ENCODE data around the gene POC1B. TPM values are rescaled to one million over a fixed set of nuclear protein-coding genes. Genes with fewer than 3 reads are reported as not detected.

POC1B gene
- total and polyA plus RNA-seq, 2 donors (not counting 3 experiments of a cell fraction or from before 2014, with no cell fraction given): 7.1 to 18.2 TPM

GRCh38 chr12:89506050-89506449 lies 19.8 kb downstream of the POC1B start:
- ChIA-PET POLR2A (no interaction called here), CTCF (interaction anchor here (1.3 kb wide), 1 partner anchor 18 kb away, joined by 3 read pairs; no protein-coding TSS in a partner anchor)
- Histone ChIP-seq H3K4me3 (replicated peaks in 1 of 3; ENCODE audit: insufficient read depth in 1 of 3, low read depth in 1 of 3, low read length in 3 of 3) (no peak overlapping the region), H4K20me1 (replicated peaks; ENCODE audit: control insufficient read depth, extremely low read depth, insufficient read depth, low read length) (no peaks in the 10 kb centered on the region), H3K27me3 (ENCODE audit: control insufficient read depth in 2 of 2, insufficient read depth in 2 of 2, low read length in 2 of 2) (no peaks in the 10 kb centered on the region), H3K9me3 (replicated peaks; ENCODE audit: control insufficient read depth, insufficient read depth, low read length) (no peaks in the 10 kb centered on the region), H3K4me1 (ENCODE audit: control insufficient read depth, extremely low read depth, insufficient read depth, low read length) (peaks cover 14% of the 10 kb centered on the region), H2AFZ (ENCODE audit: low read depth, low read length) (no peak overlapping the region), H3K4me2 (ENCODE audit: insufficient read depth, low read length) (no peak overlapping the region), H3K27ac (ENCODE audit: insufficient read depth, low read depth, low read length) (no peak overlapping the region), H3K79me2 (ENCODE audit: control insufficient read depth, insufficient read depth, low read length) (no peaks in the 10 kb centered on the region), H3K36me3 (ENCODE audit: control insufficient read depth in 2 of 2, extremely low read depth in 1 of 2, insufficient read depth in 2 of 2, low read length in 2 of 2) (no peaks in the 10 kb centered on the region), H3K9ac (replicated peaks; ENCODE audit: extremely low read depth, insufficient read depth, low read length) (no peak overlapping the region), H3K9me1 (replicated peaks; ENCODE audit: control insufficient read depth, extremely low read depth, insufficient read depth, low read length) (no peaks in the 10 kb centered on the region)
- dilution Hi-C loops (cut with MboI; ENCODE audit: extremely low pct_ligation_motif_present, low sequenced_read_pairs): no loop called here
- DNase-seq (ENCODE audit: low read depth, low spot score) (no peak), FAIRE-seq (no peak)
- intact Hi-C loops (cut with micrococcal nuclease): no loop called here
- TF ChIP-seq POLR2AphosphoS5 (IDR thresholded peaks at IDR 0.05; ENCODE audit: insufficient read depth, low read depth, low read length) (no peak), POLR2A (IDR thresholded peaks at IDR 0.05; ENCODE audit: low read depth, low read length) (no peak), MYC (IDR thresholded peaks at IDR 0.05; ENCODE audit: low read depth, low read length) (no peak), GATA2 (IDR thresholded peaks at IDR 0.05; ENCODE audit: insufficient read depth, insufficient read length, low read depth, low read length) (no peak), EZH2 (IDR thresholded peaks at IDR 0.05; ENCODE audit: borderline replicate concordance, low read depth, low read length, severe bottlenecking) (no peak)
- BruUV-seq (replicated peaks): no TSS peak

- Histone ChIP-seq H3K4me1 (ENCODE audit: control insufficient read depth, extremely low read depth, insufficient read depth, low read length) (peaks cover 14% of the 10 kb centered on the region), H3K4me3 (replicated peaks in 1 of 3; ENCODE audit: insufficient read depth in 1 of 3, low read depth in 1 of 3, low read length in 3 of 3) (no peak overlapping the region), H3K27me3 (ENCODE audit: control insufficient read depth in 2 of 2, insufficient read depth in 2 of 2, low read length in 2 of 2) (no peaks in the 10 kb centered on the region), H3K79me2 (ENCODE audit: control insufficient read depth, insufficient read depth, low read length) (no peaks in the 10 kb centered on the region), H4K20me1 (replicated peaks; ENCODE audit: control insufficient read depth, extremely low read depth, insufficient read depth, low read length) (no peaks in the 10 kb centered on the region), H3K36me3 (ENCODE audit: control insufficient read depth in 2 of 2, extremely low read depth in 1 of 2, insufficient read depth in 2 of 2, low read length in 2 of 2) (no peaks in the 10 kb centered on the region), H3K9ac (replicated peaks; ENCODE audit: extremely low read depth, insufficient read depth, low read length) (no peak overlapping the region), H3K9me1 (replicated peaks; ENCODE audit: control insufficient read depth, extremely low read depth, insufficient read depth, low read length) (no peaks in the 10 kb centered on the region), H3K27ac (ENCODE audit: insufficient read depth, low read depth, low read length) (no peak overlapping the region), H3K9me3 (replicated peaks; ENCODE audit: control insufficient read depth, insufficient read depth, low read length) (no peaks in the 10 kb centered on the region), H3K4me2 (ENCODE audit: insufficient read depth, low read length) (no peak overlapping the region), H2AFZ (ENCODE audit: low read depth, low read length) (no peak overlapping the region)
- no peak for FAIRE-seq
- intact Hi-C loops (cut with micrococcal nuclease): no loop called here
- BruUV-seq (replicated peaks): no TSS peak
- dilution Hi-C loops (cut with MboI; ENCODE audit: extremely low pct_ligation_motif_present, low sequenced_read_pairs): no loop called here
- no peak for DNase-seq (ENCODE audit: low read depth, low spot score)
- CTCF ChIA-PET: interaction anchor here (0.8 to 1.3 kb wide), 2 partner anchors 8 to 19 kb away, joined by 3 read pairs; no protein-coding TSS in a partner anchor
- POLR2A ChIA-PET: no interaction called here
- TF ChIP-seq JUN (IDR thresholded peaks at IDR 0.05; ENCODE audit: borderline replicate concordance, insufficient read depth, insufficient read length, low read depth): no peak
- TF ChIP-seq GATA2 (IDR thresholded peaks at IDR 0.05; ENCODE audit: insufficient read depth, insufficient read length, low read depth, low read length): no peak
- no peak for TF ChIP-seq CTCF (IDR thresholded peaks at IDR 0.05; ENCODE audit: extremely low read depth in 1 of 2, insufficient read depth in 1 of 2, low read depth in 1 of 2, low read length in 2 of 2)
- no peak for TF ChIP-seq EZH2 (IDR thresholded peaks at IDR 0.05; ENCODE audit: borderline replicate concordance, low read depth, low read length, severe bottlenecking)
- TF ChIP-seq POLR2AphosphoS5 (IDR thresholded peaks at IDR 0.05; ENCODE audit: insufficient read depth, low read depth, low read length): no peak
- TF ChIP-seq MYC (IDR thresholded peaks at IDR 0.05; ENCODE audit: low read depth, low read length): no peak
- TF ChIP-seq MAX (IDR thresholded peaks at IDR 0.05; ENCODE audit: insufficient read depth, insufficient read length): no peak
Measured at GRCh38 chr12:89504560-89505346, 21.1 kb downstream of the POC1B start.

Measured in endothelial cell of umbilical vein (primary cell).